GM23248 (cell line): ENCODE results near the gene CCDC198. TPM values are rescaled to one million over a fixed set of nuclear protein-coding genes. Genes with fewer than 3 reads are reported as not detected.
A peak's percentile ranks its signal among the peaks of the same experiment; 100 is the strongest.

Source experiments
- DNase-seq: peaks from one replicate; pipeline ENCODE4 v3.0.0-alpha.2; 2015
- H2AFZ ChIP-seq: fragments of 200-600 bp; sonication (generic); 2 replicates; pipeline ENCODE4 v1.6.1; 2016; ENCODE audit warnings: antibody characterized with exemption
- H3F3A ChIP-seq: fragments of 200-600 bp; sonication (generic); 2 replicates; pipeline ENCODE4 v1.6.1; 2016; ENCODE audit warnings: mild to moderate bottlenecking, antibody characterized with exemption, mixed run types; ENCODE audit not compliant: insufficient read depth
- H3K27ac ChIP-seq: fragments of 200-600 bp; sonication (generic); 2 replicates; pipeline ENCODE4 v1.5.1; 2016; ENCODE audit warnings: mild to moderate bottlenecking
- H3K27me3 ChIP-seq: fragments of 200-600 bp; sonication (generic); replicated peaks from 2 replicates; pipeline ENCODE4 v1.6.1; 2016; ENCODE audit warnings: mild to moderate bottlenecking; ENCODE audit not compliant: insufficient read depth
- H3K36me3 ChIP-seq: fragments of 200-600 bp; sonication (generic); 2 replicates; pipeline ENCODE4 v1.6.1; 2016; ENCODE audit warnings: low read depth, mild to moderate bottlenecking
- H3K4me1 ChIP-seq: fragments of 200-600 bp; sonication (generic); 2 replicates; pipeline ENCODE4 v1.6.1; 2016; ENCODE audit warnings: mild to moderate bottlenecking; ENCODE audit not compliant: insufficient read depth
- H3K4me2 ChIP-seq: fragments of 200-600 bp; sonication (generic); one replicate; pipeline ENCODE4 v1.6.1; 2016; ENCODE audit warnings: mild to moderate bottlenecking; ENCODE audit not compliant: unreplicated experiment
- H3K4me3 ChIP-seq: fragments of 200-600 bp; sonication (generic); 2 replicates; pipeline ENCODE4 v1.5.1; 2016; ENCODE audit warnings: mild to moderate bottlenecking
- H3K79me2 ChIP-seq: fragments of 200-600 bp; sonication (generic); 2 replicates; pipeline ENCODE4 v1.6.1; 2016; ENCODE audit warnings: mild to moderate bottlenecking; ENCODE audit not compliant: insufficient read depth
- H3K9ac ChIP-seq: fragments of 200-600 bp; sonication (generic); 2 replicates; pipeline ENCODE4 v1.6.1; 2016; ENCODE audit warnings: mild to moderate bottlenecking
- H3K9me2 ChIP-seq: fragments of 200-600 bp; sonication (generic); 2 replicates; pipeline ENCODE4 v1.6.1; 2016; ENCODE audit warnings: mixed run types, mild to moderate bottlenecking, moderate library complexity; ENCODE audit not compliant: insufficient read depth
- H3K9me3 ChIP-seq: fragments of 200-600 bp; sonication (generic); one replicate; pipeline ENCODE4 v1.6.1; 2017; ENCODE audit warnings: low read depth
- H4K20me1 ChIP-seq: fragments of 200-600 bp; sonication (generic); 2 replicates; pipeline ENCODE4 v1.6.0; 2016; ENCODE audit not compliant: insufficient read depth
- EZH2 ChIP-seq: fragments of 200-600 bp; sonication (generic); IDR thresholded peaks from 2 replicates; pipeline ENCODE4 v1.6.1; 2018; ENCODE audit warnings: antibody characterized with exemption, mild to moderate bottlenecking; ENCODE audit not compliant: insufficient read depth, poor library complexity, severe bottlenecking
- EZH2phosphoT487 ChIP-seq: fragments of 200-600 bp; sonication (generic); IDR thresholded peaks from 2 replicates; pipeline ENCODE4 v1.6.1; 2018; ENCODE audit warnings: antibody characterized with exemption, moderate library complexity, mild to moderate bottlenecking, low read depth; ENCODE audit not compliant: insufficient read depth
- WGBS, 2 experiments: methylation state at CpG; one replicate each; pipeline ENCODE4 v1.1.6; 2015 to 2017; ENCODE audit warnings: low lambda C conversion rate in 2 of 2, low coverage in 1 of 2; ENCODE audit errors: missing lambda C conversion rate in 2 of 2; 5-methylcytosine and 5-hydroxymethylcytosine counted together
- in situ Hi-C: fragments of 300-500 bp; cut with MboI; formaldehyde crosslinking; loops from 2 replicates; pipeline ENCODE4 v1.15.0; 2020
- polyA plus RNA-seq: library from polyadenylated mRNA; unstranded; fragments of >200 nt; fragmentation: Nextera tagmentation; extraction: Ambion mirVana; gene quantifications from 2 replicates; pipeline ENCODE4 v1.2.1, GENCODE V29; 2016
- total RNA-seq: library from RNA; depleted of rRNA; stranded (reverse); fragments of >200 nt; shearing (Covaris generic); gene quantifications from 2 replicates; pipeline ENCODE4 v1.2.3, GENCODE V29; 2014

Gene CCDC198
- total and polyA plus RNA-seq, 2 experiments from 2014 or later: not detected

DNA sequence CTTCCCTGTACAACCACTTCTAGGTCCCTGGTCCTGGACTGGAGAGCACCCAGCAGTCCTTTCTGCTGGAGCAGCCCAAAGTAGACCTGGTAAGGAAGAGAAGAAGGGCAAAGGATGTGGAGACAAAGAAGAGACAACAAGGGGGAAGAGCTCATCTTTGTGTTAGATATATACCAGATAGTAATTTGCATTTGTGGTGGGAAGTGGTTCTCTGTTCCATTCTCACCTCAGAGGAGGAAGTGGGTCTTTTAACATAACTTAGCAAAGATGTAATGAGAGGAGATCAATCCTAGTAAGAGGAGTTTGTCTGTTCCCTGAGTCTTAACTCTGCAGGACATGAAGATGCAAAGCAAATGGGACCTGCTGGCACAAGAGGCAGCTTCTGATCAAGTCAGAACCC, 8.0 kb downstream of the CCDC198 start:
- DNase-seq: no peak
- Histone ChIP-seq H3F3A (no peaks in the 10 kb centered on the region), H3K36me3 (no peaks in the 10 kb centered on the region), H3K9ac (no peak overlapping the region), H3K4me3 (no peak overlapping the region), H3K79me2 (no peaks in the 10 kb centered on the region), H3K4me1 (no peaks in the 10 kb centered on the region), H3K27me3 (peaks cover 41% of the 10 kb centered on the region), H4K20me1 (no peaks in the 10 kb centered on the region), H3K4me2 (no peak overlapping the region), H3K9me2 (no peaks in the 10 kb centered on the region), H3K9me3 (no peaks in the 10 kb centered on the region), H3K27ac (no peak overlapping the region), H2AFZ (no peak overlapping the region)
- in situ Hi-C loops: loop anchor here (25.0 kb wide), 1 partner anchor 577 kb away; no protein-coding TSS in a partner anchor
- TF ChIP-seq EZH2phosphoT487: no peak
- TF ChIP-seq EZH2: no peak

DNA sequence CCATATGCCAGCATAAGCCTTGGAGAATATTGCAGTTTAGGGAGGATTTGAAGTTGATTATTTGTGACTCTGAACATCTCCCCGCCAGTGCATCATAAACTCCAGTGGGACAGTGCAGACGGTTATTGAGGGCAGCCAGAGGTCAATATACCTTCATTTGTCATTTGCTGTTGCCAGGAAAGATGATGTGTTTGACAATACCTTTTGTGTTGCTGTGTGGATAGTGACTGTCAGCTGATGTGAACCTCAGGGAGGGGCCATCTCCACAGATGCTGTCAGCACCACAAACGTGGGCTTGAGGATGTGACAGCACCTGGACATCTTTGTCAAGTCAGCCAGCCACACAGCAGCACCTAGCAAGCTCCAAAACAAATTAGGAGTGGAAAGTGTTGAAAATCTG, 11.5 kb downstream of the CCDC198 start:
- Histone ChIP-seq H2AFZ (no peak overlapping the region), H3F3A (no peaks in the 10 kb centered on the region; the same call in 1 of the 2 replicates), H3K9me2 (no peaks in the 10 kb centered on the region), H3K36me3 (no peaks in the 10 kb centered on the region), H3K79me2 (no peaks in the 10 kb centered on the region), H3K9me3 (no peaks in the 10 kb centered on the region), H3K9ac (no peak overlapping the region), H4K20me1 (no peaks in the 10 kb centered on the region), H3K27me3 (peaks cover 38% of the 10 kb centered on the region), H3K27ac (no peak overlapping the region), H3K4me2 (no peak overlapping the region), H3K4me1 (0 out of 2 replicates have a peak, but pooled peaks cover 4% of the 10 kb centered on the region), H3K4me3 (no peak overlapping the region)
- TF ChIP-seq EZH2phosphoT487: no peak
- no peak for TF ChIP-seq EZH2
- in situ Hi-C loops: loop anchor here (25.0 kb wide), 1 partner anchor 580 kb away; no protein-coding TSS in a partner anchor
- DNase-seq: no peak
- WGBS, 2 experiments: 7 to 9% methylated on average over 3 of the region's 3 CpGs

DNA sequence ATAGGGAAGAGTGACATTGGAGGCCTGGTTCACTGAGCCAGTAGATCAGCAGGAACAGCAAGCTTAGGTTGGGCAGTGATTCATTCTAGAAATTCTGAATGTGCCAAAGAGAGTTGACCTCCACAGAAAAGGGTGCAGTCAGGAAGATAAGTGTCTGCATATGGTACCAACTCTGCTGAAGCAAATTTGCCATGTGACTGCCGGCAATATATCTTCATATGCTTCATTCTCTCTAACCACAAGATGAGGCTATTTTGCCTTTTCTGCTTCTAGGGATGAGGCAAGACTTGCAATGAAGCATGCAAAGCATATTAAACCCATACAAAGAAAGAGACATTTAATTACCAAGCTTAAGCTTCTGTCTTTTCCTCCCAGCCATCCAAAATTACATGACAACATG, 13.6 kb downstream of the CCDC198 start:
- Histone ChIP-seq H3K36me3 (no peaks in the 10 kb centered on the region), H3K9ac (no peak overlapping the region), H3K4me2 (no peak overlapping the region), H3K4me3 (no peak overlapping the region), H4K20me1 (no peaks in the 10 kb centered on the region), H3K4me1 (0 out of 2 replicates have a peak, but pooled peaks cover 4% of the 10 kb centered on the region), H3K9me3 (no peaks in the 10 kb centered on the region), H3K27me3 (peaks cover 36% of the 10 kb centered on the region), H3K79me2 (no peaks in the 10 kb centered on the region), H3K9me2 (no peaks in the 10 kb centered on the region), H3F3A (no peaks in the 10 kb centered on the region; the same call in 1 of the 2 replicates), H2AFZ (no peak overlapping the region), H3K27ac (0 out of 2 replicates have a peak overlapping the region, but pooled peaks have one; percentile 8)
- no peak for TF ChIP-seq EZH2
- TF ChIP-seq EZH2phosphoT487: no peak
- in situ Hi-C loops: loop anchor here (25.0 kb wide), 1 partner anchor 582 kb away; no protein-coding TSS in a partner anchor
- WGBS, 2 experiments: 0 to 6% methylated on average over 1 of the region's 1 CpG
- DNase-seq: peak; percentile 55

DNA sequence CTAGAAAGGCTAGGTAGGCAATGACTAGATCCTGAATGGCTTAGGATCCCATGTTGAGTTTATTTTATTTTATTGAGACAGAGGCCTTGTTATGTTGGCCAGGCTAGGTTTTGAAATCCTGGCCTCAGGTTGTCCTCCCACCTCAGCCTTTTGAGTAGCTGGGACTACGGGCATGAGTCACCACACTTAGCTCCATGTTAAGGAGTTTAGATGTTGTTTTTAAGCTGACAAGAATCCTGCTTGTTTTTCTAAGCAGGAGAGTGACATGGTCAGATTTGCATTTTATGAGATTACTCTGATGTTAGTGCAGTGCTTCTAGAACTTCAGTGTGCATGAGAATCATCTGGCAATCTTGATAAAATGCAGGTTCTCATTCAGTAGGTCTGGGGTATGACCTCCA, 14.5 kb downstream of the CCDC198 start:
- in situ Hi-C loops: loop anchor here (25.0 kb wide), 1 partner anchor 583 kb away; no protein-coding TSS in a partner anchor
- H4K20me1 ChIP-seq: no peaks in the 10 kb centered on the region
- no peaks in the 10 kb centered on the region; the same call in 1 of the 2 replicates for H3F3A ChIP-seq
- DNase-seq: no peak
- no peaks in the 10 kb centered on the region for H3K9me2 ChIP-seq
- H3K79me2 ChIP-seq: no peaks in the 10 kb centered on the region
- 0 out of 2 replicates have a peak, but pooled peaks cover 4% of the 10 kb centered on the region for H3K4me1 ChIP-seq
- no peak overlapping the region for H2AFZ ChIP-seq
- H3K9ac ChIP-seq: no peak overlapping the region
- 43 to 44% methylated on average over 1 of the region's 1 CpG for WGBS, 2 experiments
- no peaks in the 10 kb centered on the region for H3K9me3 ChIP-seq
- TF ChIP-seq EZH2phosphoT487 (no peak), EZH2 (no peak)
- no peaks in the 10 kb centered on the region for H3K36me3 ChIP-seq
- H3K27ac ChIP-seq: no peak overlapping the region
- H3K27me3 ChIP-seq: peaks cover 28% of the 10 kb centered on the region
- H3K4me3 ChIP-seq: no peak overlapping the region
- H3K4me2 ChIP-seq: no peak overlapping the region

DNA sequence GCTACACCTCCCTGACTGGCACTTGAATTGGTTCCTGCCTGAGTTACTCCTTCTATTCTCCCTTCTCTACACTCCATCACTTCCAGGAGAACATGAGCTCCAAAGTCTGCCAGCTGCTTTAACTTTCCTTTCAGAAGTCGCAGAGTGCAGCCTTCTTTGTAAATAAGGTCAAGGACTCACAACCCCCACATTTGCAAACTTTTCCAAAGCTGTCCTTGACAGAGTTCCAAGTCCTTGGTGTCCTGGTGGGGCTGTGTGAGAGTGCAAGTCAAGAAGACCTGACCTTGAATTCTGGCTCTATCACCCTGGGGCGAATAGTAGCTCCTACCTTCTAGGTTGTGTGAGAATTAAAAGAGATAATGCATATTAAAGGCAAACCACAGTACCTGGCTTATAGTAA, 15.6 kb downstream of the CCDC198 start:
- Histone ChIP-seq H3K4me2 (no peak overlapping the region), H3K79me2 (no peaks in the 10 kb centered on the region), H3F3A (no peaks in the 10 kb centered on the region; the same call in 1 of the 2 replicates), H3K27ac (no peak overlapping the region), H3K27me3 (peaks cover 18% of the 10 kb centered on the region), H4K20me1 (no peaks in the 10 kb centered on the region), H2AFZ (no peak overlapping the region), H3K4me3 (no peak overlapping the region), H3K9me2 (no peaks in the 10 kb centered on the region), H3K9me3 (no peaks in the 10 kb centered on the region), H3K4me1 (0 out of 2 replicates have a peak, but pooled peaks cover 4% of the 10 kb centered on the region), H3K36me3 (no peaks in the 10 kb centered on the region), H3K9ac (no peak overlapping the region)
- WGBS, 2 experiments: 12 to 13% methylated on average over 2 of the region's 2 CpGs
- no peak for TF ChIP-seq EZH2phosphoT487
- no peak for TF ChIP-seq EZH2
- no peak for DNase-seq
- in situ Hi-C loops: loop anchor here (25.0 kb wide), 1 partner anchor 584 kb away; no protein-coding TSS in a partner anchor
